Femur (tissue), 1 donor: ENCODE measurements around the gene HEPN1.

Source experiments
- DNase-seq: peaks from one replicate; pipeline ENCODE4 v3.0.0-alpha.2; 2017

Gene HEPN1

DNA sequence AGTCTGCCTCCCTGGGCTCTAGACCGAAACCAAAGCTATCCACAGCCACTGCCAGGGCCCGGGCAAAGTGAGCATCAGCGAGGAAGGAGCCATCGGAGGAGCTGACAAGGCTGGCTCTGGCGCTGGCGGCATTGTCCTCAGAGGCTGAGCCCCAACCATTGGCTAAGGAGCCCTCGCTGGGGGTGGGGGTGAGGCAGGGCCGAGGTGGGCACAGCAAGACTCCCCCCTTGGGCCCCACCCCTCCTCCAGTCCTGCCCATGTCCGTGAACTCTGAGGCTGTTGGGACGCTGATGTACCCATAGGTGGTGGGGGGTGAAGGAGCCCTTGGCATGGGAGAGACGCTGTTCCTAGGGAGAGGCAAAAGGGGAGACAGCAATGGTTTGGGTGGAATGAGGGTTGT lies 32.6 kb upstream of the HEPN1 start:
- no peak for DNase-seq

DNA sequence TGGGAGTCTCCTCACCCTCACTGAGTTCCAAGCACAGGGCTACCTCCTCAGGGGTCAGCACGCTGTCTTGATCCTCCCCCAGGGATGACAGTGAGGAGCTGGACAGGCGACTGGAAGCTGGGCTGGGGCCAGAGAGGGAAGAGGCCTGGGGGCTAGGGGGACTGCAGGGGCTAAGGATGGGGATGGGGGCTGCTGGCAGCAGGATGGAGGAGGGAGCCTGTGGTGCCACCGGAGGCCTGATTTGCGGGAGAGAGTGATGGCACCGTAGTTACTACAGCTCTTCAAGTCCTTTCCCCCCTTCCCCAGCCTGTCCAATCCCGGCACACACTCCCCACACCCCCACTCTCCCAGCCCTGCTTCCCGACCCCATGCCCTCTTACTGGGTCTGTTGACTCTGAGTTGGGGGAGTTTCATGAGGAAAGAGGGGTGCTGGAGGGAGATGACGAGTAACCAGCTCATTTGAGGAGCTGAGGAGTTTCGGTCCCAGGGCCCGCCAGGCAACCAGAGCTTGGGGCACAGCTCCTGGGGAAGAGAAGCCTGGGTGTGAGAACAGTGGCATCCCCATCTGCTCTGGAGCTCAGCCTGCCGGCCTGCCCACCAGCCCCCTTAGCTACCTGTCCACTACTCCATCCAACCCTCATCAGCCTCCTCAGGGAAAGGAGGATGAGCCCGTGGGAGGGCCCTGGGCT lies 31.9 kb upstream of the HEPN1 start:
- DNase-seq, result no peak

DNA sequence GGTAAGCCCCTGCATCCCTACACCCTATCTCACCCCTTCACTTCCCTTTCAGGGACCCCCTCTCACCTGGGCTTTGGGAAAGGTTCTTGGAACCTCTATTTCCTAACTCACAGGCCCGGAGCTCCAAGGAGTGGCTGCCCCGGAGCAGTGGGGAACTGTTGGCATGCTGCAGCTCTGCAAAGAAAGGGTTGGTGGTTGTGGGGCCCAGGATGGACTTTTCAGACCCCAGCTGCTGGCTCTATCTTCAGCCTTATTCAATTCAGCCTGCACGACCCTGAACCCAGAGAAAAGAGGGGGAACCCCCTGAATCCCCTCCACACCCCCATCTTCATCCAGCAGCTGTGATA lies 31.4 kb upstream of the HEPN1 start:
- no peak for DNase-seq

DNA sequence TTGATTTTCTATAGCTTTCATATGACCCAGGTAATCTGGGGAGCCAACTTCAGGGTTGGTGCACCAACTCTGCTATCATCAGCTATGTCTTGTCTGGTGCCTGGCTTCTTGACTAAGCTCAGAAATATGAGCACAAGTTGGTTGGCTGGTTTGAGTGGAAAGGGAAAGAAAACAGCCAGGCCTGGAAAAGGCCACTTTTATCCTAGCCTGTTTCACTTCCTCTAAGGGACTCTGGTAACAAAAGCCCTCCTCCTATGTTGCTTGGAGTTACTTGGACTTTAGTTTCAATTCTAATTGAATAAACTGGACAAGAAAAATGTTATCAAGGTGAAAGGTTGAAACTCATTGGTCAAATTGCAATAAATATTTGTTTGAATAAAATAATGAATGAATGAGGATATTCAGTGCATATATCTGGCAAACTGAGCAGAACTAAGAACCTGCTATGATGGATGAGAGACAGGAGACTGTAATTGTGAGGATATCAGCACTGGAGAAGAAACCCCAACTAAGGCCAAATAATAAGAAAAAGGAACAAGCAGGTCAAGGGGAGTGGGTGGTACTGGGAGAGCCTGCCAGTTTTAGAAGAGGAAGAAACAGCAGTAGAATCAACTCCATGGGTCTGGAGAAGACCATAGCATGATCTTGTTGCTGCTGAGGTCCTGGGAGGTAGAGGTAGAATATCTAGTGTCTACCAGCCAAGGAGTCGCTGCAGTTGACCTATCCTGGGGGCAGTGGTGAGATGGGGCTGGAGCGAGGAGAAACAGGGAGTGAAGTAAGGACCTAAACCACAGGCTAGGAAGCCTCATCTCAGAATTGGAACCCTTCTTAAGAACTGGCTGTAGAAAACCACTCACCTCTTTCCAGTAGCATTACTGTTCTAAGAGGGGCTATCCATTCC lies 29.6 kb upstream of the HEPN1 start:
- no peak for DNase-seq

DNA sequence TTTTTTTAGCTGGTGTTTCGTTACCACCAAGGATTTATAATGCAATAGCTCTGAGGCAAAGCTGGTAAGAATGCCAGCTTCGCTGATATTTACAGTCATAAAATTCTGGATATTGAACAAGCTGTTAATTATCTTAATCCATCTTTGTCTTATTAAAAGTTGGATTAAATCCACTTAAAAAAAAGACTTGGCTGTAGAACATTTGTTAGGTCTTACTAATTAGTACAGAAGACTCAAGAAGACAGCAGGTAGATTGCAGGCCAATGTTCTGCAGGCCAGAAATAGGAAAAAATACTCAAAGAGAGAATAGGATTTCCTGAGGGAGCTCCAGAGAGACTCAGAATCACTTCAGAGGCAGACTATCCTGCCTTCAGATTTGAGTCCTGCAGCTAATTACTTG lies 28.9 kb upstream of the HEPN1 start:
- DNase-seq, result no peak

DNA sequence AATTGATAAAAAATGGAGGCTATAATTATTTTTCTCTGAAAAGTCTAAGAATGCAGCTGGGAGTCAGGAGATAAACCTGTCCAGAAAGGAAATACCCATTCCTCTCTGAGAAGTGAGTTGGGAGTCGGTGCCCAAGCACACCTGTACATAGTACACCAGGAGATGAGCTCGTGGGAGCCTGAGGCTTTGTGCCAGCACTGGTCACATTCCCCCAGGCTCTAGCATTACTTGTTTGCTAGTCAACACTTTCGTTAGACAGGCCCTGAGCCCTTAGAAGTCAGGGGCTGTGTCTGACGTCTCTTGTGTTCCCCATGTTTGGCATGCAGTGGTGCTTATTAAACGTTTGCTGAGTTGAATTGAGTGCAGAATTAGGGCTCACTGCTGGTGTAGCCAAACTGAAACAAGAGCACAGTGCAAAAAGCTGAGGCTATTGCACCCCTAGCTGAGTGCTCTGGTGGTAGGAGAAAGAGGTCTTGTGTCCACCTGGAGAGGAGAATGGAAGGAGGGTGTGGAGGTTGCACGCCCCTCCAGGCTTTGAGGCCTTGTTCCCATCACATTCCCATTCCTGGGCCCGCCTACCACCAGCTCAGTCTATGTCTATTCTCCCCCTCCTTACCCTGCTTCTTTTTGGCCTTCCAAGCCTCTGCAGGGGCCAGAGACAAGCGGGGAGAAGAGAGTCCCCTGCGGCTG lies 28.2 kb upstream of the HEPN1 start:
- no peak for DNase-seq

DNA sequence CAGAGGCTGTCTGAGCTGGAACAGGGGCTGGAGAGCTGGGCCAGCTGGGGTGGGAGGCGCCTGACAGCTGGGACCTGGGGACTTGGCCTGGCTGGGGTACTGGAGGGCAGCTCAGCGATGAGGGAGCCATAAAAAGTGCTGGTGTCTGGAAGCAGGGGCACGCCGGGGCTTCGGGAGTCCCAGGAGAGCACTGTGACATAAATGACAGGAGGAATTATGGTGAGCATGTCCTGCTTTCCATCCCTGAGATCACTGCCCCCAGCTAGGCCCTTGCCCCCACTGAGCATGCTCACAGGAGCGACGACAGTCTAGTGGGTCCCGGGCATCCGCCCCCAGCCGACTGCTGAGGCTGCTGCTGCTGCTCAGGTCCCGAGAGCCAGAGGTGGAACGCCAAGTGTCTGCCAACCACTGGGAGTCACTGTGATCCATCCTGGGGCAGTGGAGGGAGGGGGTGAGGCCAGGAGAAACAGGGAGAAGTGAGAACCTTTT lies 27.6 kb upstream of the HEPN1 start:
- DNase-seq, result peak; percentile 49

DNA sequence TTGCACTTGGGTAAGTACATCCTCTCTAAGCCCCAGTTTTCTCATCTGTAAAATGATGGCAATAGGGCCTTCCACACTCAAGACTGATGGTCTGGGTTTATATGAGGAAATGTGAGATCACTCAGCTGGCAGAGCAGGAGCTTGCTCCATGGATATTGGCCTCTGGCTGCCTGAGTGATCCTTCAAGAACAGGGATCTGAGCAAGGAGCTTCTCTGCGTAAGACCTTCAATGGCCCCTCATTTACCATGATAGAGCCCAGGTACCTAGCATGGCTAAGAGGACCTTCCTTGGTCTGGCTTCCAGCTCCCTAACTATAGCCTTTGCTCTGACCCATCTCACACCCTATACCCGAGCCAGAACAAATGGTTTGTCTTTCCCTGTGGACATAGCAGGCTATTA lies 26.9 kb upstream of the HEPN1 start:
- no peak for DNase-seq

DNA sequence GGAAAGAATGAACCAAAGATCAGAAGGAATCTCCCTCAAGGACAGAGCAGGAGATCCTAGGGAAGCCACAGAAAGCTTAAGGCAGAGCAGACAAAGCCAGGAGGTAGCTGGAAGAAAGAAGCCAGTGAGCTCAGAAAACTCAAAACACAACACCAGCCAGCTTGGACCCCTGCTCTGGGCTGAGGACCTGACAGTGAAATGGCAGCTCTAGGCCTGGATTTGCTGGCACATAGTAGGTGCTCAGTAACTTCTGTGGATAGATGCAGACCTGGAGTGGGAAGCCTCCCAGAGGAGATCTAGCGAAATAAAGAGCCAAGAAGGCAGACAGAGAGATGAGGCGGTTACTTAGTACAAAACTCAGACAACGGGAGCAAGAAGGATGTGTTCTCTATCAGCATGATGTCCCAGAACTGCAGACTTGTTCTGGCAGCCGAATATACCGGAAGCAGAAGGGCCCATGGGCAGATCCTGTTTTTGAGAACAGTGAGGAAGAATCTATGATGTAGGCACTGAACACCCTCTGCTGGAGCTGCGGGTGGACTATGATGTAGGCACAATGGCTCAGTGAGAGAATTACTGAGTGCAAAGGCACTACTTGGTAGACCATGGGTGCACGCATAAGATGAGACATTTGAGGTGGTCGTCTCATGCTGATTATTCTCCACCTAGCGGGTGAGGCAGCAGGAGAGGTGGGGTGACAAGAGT lies 26.1 kb upstream of the HEPN1 start:
- DNase-seq, result no peak

DNA sequence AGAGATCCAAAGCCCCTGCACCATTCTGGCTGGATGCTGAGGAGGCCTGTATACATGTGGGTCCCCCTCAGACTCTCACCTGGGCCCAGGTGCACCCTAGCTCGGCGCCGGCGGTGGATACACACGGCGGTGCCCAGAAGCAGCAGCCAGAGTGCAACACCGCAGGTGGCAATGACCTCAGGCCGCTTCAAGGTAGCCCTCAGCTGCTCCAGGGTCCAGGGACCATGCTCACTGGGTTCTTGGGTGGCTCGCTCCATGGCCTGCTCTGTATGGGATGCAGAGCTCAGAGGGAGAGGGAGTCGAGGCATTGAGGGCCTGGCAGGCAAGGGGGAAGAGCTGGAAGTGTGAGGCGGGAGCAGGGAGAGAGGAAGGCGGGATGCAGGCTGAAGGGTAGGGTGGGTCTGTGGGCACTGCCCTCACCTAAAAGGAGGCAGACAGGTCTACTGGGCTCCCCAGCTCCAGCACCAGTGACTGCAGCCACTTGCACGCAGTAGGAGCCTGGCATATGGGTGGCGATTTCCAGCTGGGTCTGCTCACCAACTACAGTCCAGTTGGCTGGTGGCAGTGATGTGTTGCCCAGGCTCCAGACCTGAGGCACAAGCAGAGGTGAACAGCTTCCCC lies 25.2 kb upstream of the HEPN1 start:
- DNase-seq, result no peak

DNA sequence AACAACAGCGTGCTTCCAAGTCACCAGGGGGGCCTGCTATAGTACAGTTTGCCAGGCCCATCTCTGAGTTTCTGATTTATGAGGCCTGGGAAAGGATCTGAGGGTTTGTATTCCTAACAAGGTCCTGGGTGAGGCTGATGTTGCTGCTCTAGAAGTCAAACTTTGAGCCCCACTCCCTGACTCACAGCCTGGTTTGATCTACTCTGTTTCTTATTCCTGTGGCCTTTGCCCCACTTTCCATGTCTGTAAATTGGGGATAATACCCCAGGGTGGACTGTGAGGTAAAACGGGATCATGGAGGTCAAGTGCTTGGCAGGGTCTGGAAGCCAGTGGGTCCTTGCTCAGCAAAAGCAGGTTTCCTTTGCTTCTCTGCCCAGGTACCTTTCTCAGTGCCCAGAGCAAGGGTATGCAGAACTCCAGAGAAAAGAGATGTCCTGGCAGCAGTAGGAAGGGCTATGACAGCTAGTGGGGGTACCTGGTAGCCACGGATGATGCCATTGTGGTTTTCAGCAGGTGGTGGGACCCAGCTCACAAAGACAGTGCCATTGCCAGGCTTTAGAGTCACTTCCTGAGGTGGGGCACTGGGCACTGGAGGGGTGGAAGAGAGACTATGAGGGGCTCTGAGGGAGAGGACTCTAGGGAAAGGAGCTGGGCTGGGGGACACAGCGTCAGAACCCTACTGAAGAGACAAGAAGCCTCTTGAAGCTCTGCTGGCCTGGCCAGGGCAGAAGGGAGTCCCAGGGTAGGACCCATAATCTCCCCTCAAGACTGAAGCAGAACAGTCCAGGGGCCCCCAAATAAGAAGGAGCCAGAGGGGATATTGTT lies 24.2 kb upstream of the HEPN1 start:
- no peak for DNase-seq

DNA sequence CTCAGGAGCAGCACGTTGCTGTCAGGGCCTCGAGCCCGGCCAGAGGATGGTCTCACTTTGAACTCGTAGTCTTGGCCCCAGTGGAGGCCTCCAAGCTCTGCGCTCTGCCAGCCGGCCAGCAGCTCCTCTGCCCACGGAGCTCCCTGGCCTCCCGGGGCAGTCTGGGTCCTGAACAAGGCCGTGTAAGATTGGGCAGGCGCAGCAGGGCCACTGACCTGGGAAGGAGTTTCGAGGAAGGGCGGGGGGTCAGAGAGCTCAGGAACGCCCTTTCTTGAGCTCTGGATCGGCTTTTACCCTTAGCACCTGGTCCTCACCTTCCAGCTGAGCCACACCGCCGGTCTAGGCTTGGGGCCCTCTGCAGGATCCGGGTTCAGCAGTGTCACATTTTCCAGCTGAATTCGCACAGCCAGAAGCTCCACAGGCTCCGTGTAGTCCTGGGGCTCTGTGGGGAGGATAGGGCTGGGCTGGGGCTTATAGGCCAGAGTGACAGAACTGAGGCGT lies 23.5 kb upstream of the HEPN1 start:
- DNase-seq, result no peak

DNA sequence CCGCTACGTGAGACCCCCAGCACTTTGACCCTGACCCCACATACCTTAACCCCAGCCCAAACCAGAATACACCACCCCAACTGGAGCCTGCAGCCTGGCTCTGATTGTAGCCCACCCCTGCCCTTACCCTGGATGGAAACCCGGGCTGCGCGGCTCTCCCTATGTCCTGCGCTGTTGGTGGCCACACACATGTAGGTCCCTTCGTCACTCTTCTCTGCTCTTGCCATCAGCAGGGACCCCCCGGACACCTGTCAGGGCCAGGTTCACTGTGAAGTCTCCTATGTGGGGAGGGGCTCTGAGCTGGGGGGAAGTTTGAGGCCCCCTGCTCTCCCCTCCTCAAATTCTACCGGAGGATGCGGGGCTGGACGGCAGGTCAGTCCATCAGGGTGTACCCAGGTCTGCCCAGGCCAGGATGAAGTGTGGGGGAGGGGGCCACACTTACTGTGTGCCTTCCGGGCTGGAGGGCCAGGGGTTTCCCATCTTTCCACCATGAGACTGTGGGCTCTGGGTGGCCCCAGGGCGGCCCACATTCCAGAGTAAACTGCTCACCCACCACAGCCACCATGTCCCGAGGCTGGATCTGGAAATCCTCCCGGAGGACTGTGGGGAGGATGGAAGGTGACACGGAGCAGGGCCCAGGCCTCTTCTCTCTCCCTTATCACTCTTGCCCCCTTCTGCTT lies 22.8 kb upstream of the HEPN1 start:
- no peak for DNase-seq

DNA sequence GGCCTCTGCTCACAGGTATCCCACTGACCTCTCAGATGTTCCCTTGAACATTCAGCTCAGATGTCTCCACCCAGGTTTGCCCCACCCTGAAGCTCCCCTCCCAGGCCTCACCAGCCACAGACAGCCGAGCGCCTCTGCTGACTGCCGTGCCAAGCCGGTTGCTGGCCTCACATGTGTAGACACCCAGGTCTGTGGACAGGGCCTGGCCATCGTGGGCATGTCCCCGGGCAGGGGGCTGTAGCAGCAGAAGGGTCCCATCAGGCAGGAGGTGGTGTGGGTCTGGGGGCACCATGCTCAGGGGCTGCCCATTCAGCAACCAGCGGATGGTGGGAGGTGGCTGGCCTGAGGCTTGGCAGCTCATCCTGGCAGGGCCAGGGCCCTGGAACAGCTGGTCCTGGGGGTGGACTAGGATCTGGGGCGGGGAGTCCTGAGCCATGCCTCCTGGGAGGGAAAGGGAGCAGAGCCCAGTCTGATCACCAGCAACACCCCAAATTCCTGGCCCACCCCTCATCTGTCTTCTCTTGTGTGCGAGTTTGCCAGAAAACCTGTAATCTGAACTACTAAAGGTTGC lies 22.1 kb upstream of the HEPN1 start:
- peak; percentile 68 for DNase-seq

DNA sequence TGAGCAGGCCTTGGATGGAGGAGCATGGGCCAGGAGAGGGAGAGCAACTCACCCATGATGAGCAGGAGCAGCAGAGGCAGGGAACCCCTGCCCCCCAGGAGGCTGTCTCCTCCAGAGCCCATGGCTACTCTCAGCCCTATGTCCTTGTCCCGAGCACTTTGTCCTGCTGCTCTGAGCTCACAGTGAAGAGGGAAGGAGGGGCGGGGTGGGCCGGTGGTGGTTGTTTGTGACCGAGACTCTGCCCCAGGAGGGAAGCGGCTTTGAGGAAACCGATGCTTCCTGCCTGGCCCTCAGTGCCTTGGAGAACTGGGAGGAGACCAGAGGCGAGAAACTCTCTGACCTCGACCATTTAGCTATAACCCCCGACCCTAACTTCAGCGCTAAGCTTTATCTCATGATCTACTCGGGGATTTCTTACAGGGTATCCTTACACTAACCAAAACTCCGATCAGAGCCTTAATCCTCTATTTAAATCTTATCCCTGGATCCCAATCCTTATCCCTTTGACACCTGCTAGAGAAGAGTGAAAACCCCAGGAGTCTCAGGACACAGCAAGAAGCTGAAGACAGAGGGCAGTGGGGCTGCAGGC lies 21.3 kb upstream of the HEPN1 start, which contains the start of gene ROBO4:
TSS of gene ROBO4 (minus strand) at position 192 of the 589 bp plus-strand sequence. CDS start at position 122, 70 bp downstream.
- peak; percentile 56 for DNase-seq

DNA sequence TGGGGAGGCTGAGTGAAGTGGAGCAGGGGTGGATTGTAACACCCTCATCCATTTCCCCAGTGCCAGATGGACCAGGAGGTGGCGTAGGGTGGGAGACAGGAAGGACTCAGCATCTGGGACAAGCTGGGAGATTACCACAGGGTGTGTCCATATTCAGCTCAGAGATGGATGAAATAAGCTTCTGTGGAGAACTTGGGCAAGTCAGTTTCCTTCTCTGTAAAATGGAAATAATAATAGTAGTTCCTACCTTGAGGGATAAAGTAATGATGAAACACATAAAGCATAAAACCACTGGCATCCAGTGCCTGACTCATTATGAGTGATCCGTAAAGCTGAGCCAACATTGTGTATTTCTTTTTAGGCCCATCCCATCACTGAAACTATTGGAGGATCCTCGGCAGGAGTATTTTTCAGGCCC lies 20.8 kb upstream of the HEPN1 start:
- no peak for DNase-seq

DNA sequence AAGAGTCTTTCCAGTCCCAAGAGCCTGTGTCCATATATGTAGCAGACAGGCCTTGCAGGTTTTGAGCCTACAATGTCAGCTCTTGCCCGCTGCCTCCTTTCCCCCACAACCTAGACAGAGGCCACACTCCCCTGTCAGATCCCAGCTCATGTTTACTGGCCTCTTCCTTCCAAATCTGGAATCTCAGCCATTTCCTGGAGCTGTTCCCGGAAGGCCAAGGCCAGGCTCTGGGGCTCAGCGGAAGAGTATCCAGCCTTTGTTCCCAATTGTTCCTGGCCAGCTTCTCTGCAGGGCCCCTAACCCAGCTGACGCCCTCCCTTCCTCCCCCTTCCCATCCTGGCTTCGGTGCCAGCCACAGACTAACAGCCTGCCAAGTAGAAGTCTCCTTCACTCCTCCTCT lies 20.3 kb upstream of the HEPN1 start:
- peak; percentile 81 for DNase-seq

DNA sequence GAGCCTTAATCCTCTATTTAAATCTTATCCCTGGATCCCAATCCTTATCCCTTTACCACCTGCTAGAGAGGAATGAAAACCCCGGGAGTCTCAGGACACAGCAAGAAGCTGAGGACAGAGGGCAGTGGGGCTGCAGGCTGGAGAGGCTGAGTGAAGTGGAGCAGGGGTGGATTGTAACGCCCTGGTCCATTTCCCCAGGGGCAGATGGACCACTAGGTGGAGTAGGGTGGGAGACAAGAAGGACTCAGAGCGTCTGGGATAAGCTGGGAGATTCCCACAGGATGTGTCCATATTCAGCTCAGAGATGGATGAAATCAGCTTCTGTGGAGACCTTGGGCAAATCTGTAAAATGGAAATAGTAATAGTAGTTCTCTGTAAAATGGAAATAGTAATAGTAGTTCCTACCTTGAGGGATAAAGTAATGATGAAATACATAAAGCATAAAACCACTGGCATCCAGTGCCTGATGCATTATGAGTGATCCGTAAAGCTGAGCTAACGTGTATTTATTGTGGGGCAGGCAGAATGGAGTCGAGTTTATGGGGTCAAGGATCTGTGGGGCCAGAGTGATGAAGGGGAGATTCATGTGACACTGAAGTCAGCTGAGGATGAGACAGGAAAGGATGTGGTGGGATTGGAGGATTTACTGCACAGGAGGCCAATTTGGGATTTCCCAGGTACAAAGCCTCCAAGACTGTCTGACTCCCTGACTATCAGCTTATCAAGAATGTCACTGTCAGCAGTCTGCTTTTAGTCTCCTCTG lies 19.5 kb upstream of the HEPN1 start:
- no peak for DNase-seq

DNA sequence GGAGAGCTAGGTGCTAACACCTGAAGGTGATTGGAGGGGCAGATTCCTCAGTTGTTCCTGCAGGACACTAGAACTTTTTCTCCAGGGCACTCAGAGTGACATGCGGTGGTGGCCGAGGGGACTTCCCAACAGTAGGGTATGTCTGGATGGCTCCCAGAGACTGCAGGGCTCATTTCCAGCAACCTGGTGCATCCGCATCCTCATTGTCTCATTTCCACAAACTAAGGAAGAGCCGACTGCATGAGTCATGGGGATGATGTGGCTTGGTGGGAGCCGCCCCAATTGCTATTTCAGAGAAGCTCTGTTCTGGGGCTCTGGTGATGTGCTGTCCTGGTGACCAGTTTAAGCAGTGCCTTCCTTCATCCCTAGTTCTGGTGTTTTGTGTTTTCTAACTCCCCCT lies 18.6 kb upstream of the HEPN1 start:
- DNase-seq, result peak; percentile 55
